Left renal pelvis (tissue), 4 donors: ENCODE data around the gene CRACDL. TPM values are rescaled to one million over a fixed set of nuclear protein-coding genes. Genes with fewer than 3 reads are reported as not detected.

Experiments used
- DNase-seq, 4 donors: peaks; one replicate each; pipeline ENCODE4 v3.0.0-alpha.2; 2013; ENCODE audit warnings: low read depth in 4 of 4, low spot score in 3 of 4
- polyA plus RNA-seq, 4 donors: library from polyadenylated mRNA; unstranded; fragments of 120-200 nt; gene quantifications; one replicate each; pipeline ENCODE4 v1.2.1, GENCODE V29; 2013; ENCODE audit not compliant: insufficient read length in 4 of 4

CRACDL gene
- polyA plus RNA-seq, 4 donors, result 1.5 to 3.2 (median 2.7) TPM

GRCh38 chr2:98805412-98806171 lies 130.4 kb downstream of the CRACDL start:
- no peak for DNase-seq

GRCh38 chr2:98804736-98805135 lies 131.3 kb downstream of the CRACDL start:
- no peak for DNase-seq

- no peak for DNase-seq
These were observed 131.8 kb downstream of the CRACDL start for GRCh38 chr2:98804265-98804650.

GRCh38 chr2:98803405-98804264 lies 132.4 kb downstream of the CRACDL start:
- DNase-seq, result no peak

GRCh38 chr2:98802344-98802743 lies 133.7 kb downstream of the CRACDL start:
- DNase-seq, result no peak

- no peak for DNase-seq
These were observed 134.1 kb downstream of the CRACDL start for GRCh38 chr2:98801921-98802321.

- no peak for DNase-seq
These were observed 134.7 kb downstream of the CRACDL start for GRCh38 chr2:98801286-98801685.

GRCh38 chr2:98800330-98801064 lies 135.5 kb downstream of the CRACDL start:
- no peak for DNase-seq

GRCh38 chr2:98799375-98800329 lies 136.4 kb downstream of the CRACDL start:
- DNase-seq, result no peak

- DNase-seq, result no peak
These were observed 139.1 kb downstream of the CRACDL start for GRCh38 chr2:98796775-98797544.

- no peak for DNase-seq
These were observed 139.9 kb downstream of the CRACDL start for GRCh38 chr2:98795891-98796676.

- DNase-seq, result no peak
These were observed 141.9 kb downstream of the CRACDL start for GRCh38 chr2:98793897-98794830.

- DNase-seq, result no peak
These were observed 142.8 kb downstream of the CRACDL start for GRCh38 chr2:98793275-98793674.

- no peak for DNase-seq
These were observed 145.8 kb downstream of the CRACDL start for GRCh38 chr2:98790221-98790620.

- DNase-seq, result no peak
These were observed 148.3 kb downstream of the CRACDL start for GRCh38 chr2:98787700-98788099.

- no peak for DNase-seq
These were observed 149.8 kb downstream of the CRACDL start for GRCh38 chr2:98786179-98786578.

GRCh38 chr2:98782570-98782969 lies 153.5 kb downstream of the CRACDL start:
- no peak for DNase-seq
